K562 (cell line): ENCODE measurements around the gene KYAT1.

Experiments
- DACH1 ChIP-seq: fragments of 450-650 bp; IDR thresholded peaks from 2 replicates; pipeline ENCODE4 v1.6.1; 2018; ENCODE audit not compliant: partially characterized antibody
- EP300 ChIP-seq: IDR thresholded peaks from 2 replicates; pipeline ENCODE4 v1.6.1; 2012; ENCODE audit warnings: low read length, improper control_type of control experiment
- ERF ChIP-seq: fragments of 450-650 bp; formaldehyde crosslinking; IDR thresholded peaks from 2 replicates; pipeline ENCODE4 v1.4.0; 2020; ENCODE audit warnings: mild to moderate bottlenecking, mixed read lengths
- EZH2 ChIP-seq: IDR thresholded peaks from 2 replicates; pipeline ENCODE4 v1.6.1; 2012; ENCODE audit warnings: low read depth, mild to moderate bottlenecking, inconsistent platforms, low read length, borderline replicate concordance
- NUFIP1 ChIP-seq: fragments of 450-650 bp; IDR thresholded peaks from 2 replicates; pipeline ENCODE4 v1.6.1; 2018; ENCODE audit not compliant: partially characterized antibody
- POLR2A ChIP-seq: fragments of 450-650 bp; conservative IDR thresholded peaks from 2 replicates; pipeline ENCODE4 v1.6.1; 2016
- SRSF9 ChIP-seq: fragments of 200-400 bp; formaldehyde crosslinking; IDR thresholded peaks from 2 replicates; pipeline ENCODE4 v1.6.1; 2017; ENCODE audit warnings: low read depth, low read length, borderline replicate concordance
- ZNF75A ChIP-seq: fragments of 450-650 bp; formaldehyde crosslinking; IDR thresholded peaks from 2 replicates; pipeline ENCODE4 v1.4.0; 2020; ENCODE audit warnings: mild to moderate bottlenecking
- TF ChIP-seq, protein P1 (sequence below): sonication (generic); formaldehyde crosslinking; IDR thresholded peaks from 2 replicates; pipeline ENCODE4 v1.8.0; 2022; ENCODE audit warnings: mild to moderate bottlenecking, missing genetic modification reagents
- TF ChIP-seq, protein P2 (sequence below): fragments of 450-650 bp; formaldehyde crosslinking; IDR thresholded peaks from 2 replicates; pipeline ENCODE4 v1.4.0; 2022; ENCODE audit warnings: mild to moderate bottlenecking, moderate library complexity
- TF ChIP-seq, protein P3 (sequence below): fragments of 200-800 bp; sonication (Bioruptor generic); IDR thresholded peaks from 2 replicates; pipeline ENCODE4 v1.6.1; 2016; ENCODE audit warnings: missing genetic modification characterization, missing compliant biosample characterization

DNA sequence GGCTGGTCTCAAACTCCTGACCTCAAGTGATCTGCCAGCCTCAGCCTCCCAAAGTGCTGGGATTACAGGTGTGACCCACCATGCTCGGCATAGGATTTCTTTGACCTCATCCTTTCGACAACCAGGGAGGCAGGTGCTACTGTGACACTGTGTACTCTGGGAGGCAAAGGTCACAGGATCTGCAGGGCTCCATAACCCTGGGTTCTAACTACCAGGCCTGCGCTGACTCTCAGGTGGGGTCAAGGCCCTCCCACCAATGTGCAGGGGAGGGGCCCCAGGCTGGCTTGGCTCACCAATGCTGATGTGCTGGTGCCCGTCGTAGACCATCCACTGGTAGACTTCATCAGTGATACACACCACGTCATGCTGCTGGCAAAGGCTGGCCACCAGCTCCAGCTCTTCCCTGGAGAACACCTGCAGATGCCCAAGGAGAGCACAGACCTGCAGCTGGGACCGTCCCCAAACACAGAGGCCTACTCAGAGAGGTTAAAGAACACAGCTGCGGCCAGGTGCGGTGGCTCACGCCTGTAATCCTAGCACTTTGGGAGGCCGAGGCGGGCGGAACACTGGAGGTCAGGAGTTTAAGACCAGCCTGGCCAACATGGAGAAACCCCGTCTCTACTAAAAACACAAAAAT is 45.1 kb downstream of the KYAT1 start:
- TF ChIP-seq NUFIP1 = no peak
- TF ChIP-seq DACH1 = no peak
- TF ChIP-seq, protein P1, sequence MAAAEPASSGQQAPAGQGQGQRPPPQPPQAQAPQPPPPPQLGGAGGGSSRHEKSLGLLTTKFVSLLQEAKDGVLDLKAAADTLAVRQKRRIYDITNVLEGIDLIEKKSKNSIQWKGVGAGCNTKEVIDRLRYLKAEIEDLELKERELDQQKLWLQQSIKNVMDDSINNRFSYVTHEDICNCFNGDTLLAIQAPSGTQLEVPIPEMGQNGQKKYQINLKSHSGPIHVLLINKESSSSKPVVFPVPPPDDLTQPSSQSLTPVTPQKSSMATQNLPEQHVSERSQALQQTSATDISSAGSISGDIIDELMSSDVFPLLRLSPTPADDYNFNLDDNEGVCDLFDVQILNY (CRISPR knock-in tag) = no peak
- no peak for TF ChIP-seq POLR2A
- TF ChIP-seq, protein P2, sequence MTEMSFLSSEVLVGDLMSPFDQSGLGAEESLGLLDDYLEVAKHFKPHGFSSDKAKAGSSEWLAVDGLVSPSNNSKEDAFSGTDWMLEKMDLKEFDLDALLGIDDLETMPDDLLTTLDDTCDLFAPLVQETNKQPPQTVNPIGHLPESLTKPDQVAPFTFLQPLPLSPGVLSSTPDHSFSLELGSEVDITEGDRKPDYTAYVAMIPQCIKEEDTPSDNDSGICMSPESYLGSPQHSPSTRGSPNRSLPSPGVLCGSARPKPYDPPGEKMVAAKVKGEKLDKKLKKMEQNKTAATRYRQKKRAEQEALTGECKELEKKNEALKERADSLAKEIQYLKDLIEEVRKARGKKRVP (CRISPR knock-in tag) = no peak
- TF ChIP-seq EP300 = no peak
- no peak for TF ChIP-seq ERF (CRISPR knock-in tag)
- TF ChIP-seq SRSF9 = no peak
- no peak for TF ChIP-seq EZH2
- no peak for TF ChIP-seq ZNF75A
- TF ChIP-seq, protein P3, sequence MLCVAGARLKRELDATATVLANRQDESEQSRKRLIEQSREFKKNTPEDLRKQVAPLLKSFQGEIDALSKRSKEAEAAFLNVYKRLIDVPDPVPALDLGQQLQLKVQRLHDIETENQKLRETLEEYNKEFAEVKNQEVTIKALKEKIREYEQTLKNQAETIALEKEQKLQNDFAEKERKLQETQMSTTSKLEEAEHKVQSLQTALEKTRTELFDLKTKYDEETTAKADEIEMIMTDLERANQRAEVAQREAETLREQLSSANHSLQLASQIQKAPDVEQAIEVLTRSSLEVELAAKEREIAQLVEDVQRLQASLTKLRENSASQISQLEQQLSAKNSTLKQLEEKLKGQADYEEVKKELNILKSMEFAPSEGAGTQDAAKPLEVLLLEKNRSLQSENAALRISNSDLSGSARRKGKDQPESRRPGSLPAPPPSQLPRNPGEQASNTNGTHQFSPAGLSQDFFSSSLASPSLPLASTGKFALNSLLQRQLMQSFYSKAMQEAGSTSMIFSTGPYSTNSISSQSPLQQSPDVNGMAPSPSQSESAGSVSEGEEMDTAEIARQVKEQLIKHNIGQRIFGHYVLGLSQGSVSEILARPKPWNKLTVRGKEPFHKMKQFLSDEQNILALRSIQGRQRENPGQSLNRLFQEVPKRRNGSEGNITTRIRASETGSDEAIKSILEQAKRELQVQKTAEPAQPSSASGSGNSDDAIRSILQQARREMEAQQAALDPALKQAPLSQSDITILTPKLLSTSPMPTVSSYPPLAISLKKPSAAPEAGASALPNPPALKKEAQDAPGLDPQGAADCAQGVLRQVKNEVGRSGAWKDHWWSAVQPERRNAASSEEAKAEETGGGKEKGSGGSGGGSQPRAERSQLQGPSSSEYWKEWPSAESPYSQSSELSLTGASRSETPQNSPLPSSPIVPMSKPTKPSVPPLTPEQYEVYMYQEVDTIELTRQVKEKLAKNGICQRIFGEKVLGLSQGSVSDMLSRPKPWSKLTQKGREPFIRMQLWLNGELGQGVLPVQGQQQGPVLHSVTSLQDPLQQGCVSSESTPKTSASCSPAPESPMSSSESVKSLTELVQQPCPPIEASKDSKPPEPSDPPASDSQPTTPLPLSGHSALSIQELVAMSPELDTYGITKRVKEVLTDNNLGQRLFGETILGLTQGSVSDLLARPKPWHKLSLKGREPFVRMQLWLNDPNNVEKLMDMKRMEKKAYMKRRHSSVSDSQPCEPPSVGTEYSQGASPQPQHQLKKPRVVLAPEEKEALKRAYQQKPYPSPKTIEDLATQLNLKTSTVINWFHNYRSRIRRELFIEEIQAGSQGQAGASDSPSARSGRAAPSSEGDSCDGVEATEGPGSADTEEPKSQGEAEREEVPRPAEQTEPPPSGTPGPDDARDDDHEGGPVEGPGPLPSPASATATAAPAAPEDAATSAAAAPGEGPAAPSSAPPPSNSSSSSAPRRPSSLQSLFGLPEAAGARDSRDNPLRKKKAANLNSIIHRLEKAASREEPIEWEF (CRISPR knock-in tag) = no peak
